GM12892 (cell line): Measurements from ENCODE around the gene SYNPR.

Experiments
- POLR2A ChIP-seq: IDR thresholded peaks from 2 replicates; pipeline ENCODE4 v1.6.1; 2011; ENCODE audit warnings: low read depth, low read length, control low read depth
- TAF1 ChIP-seq: IDR thresholded peaks from 2 replicates; pipeline ENCODE4 v1.6.1; 2011; ENCODE audit warnings: low read depth, mild to moderate bottlenecking, control low read depth, low read length, borderline replicate concordance

DNA sequence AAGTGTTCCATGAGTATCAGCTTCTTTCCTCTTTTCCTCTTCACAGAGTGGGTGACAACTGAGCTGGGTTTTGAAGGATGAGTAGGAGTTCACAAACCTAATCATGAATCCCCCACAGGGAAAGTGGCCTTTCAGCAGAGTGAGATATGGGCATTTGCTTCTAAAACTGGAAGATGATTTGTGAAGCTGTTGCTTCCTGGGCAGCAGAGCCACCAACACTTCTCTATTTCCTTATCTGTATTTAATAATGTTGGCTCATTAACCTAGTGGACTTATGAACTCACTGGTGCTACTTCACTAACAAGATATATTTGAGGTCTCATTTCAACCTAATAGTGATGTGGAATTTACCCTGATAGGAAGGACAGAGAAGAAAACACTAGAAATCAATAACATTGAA, 152.8 kb downstream of the SYNPR start:
- TF ChIP-seq POLR2A (no peak), TAF1 (no peak)
